ENCODE measurements around the gene C6. TPM values are rescaled to one million over a fixed set of nuclear protein-coding genes. Genes with fewer than 3 reads are reported as not detected.

C6 gene
- polyA plus RNA-seq, 1 experiment, result 0.22 TPM

DNA sequence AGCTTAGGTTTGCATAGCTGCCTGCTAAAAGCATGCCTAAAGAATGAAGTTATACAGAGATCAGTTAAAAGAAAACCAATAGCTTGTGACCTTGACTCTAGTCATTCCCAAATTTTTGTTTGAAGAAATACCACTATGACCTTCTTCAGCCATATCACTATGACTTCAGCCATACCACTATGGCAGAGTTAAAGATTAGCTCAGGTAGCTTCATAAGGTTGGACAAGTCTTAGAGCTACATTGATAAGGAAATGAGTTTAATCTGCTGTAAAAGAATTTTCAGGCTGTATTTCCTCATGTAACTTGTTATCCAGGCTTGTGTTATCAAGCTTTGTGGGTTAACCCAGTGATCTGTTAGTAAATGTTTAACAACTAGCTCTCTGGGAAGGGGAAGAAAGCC, 30.7 kb downstream of the C6 start:
- TF ChIP-seq, protein P1, sequence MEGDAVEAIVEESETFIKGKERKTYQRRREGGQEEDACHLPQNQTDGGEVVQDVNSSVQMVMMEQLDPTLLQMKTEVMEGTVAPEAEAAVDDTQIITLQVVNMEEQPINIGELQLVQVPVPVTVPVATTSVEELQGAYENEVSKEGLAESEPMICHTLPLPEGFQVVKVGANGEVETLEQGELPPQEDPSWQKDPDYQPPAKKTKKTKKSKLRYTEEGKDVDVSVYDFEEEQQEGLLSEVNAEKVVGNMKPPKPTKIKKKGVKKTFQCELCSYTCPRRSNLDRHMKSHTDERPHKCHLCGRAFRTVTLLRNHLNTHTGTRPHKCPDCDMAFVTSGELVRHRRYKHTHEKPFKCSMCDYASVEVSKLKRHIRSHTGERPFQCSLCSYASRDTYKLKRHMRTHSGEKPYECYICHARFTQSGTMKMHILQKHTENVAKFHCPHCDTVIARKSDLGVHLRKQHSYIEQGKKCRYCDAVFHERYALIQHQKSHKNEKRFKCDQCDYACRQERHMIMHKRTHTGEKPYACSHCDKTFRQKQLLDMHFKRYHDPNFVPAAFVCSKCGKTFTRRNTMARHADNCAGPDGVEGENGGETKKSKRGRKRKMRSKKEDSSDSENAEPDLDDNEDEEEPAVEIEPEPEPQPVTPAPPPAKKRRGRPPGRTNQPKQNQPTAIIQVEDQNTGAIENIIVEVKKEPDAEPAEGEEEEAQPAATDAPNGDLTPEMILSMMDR (IDR thresholded peaks at IDR 0.05; ENCODE audit: low read depth, low read length), result no peak
- H3K27me3 ChIP-seq (ENCODE audit: control insufficient read depth, insufficient read depth, low read length), result no peaks in the 10 kb centered on the region
- POLR2A ChIA-PET, result no interaction called here
- no peak for DNase-seq (ENCODE audit: low read depth, low spot score)
- no peaks in the 10 kb centered on the region for H3K9me3 ChIP-seq (ENCODE audit: control insufficient read depth, insufficient read depth, low read length)
- no peak overlapping the region for H3K4me3 ChIP-seq (ENCODE audit: low read depth, low read length)
- CTCF ChIA-PET, result interaction anchor here (1.5 kb wide), 1 partner anchor 278 kb away, joined by 7 read pairs; no protein-coding TSS in a partner anchor
- H3K27ac ChIP-seq (ENCODE audit: low read depth, low read length), result no peak overlapping the region

DNA sequence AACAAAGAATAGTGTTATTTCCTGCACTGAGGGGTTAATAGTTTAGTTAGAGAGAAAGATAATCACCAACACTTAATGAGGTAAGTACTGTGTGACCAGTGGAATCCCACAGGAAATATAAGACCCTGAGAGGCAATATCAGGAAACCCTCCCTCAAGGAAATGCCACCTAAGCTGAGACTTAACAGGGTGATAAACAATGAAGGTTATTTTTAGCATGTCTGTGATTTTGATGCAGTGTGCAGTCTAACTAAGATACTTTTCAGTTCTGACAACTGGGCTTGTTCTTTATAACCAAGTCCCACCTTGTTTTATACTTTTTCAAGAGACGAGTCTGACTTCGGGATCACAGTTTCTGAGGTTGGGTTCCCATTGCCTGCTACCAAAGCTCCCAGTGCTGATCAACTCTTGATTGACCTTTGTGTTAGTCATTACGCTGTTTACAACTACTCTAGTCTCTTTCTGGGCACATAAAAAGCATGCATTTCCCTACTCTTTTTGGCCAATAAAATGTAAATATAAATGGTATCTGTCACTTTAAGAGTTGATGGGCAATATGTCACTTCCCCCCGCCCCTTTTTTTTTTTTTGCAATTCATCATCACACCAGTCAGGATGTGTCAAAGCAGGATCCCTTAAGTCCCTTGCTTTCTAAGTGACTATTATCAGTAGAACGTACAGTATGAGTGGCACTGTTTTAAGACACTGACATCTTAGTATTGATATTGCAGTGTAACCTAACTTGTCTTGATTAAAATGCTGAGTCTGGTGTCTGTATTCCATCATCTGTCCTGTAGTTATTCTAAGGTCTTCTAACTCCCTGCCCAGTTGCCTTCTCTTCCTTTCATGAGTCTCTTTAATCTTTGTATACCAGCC, 31.4 kb downstream of the C6 start:
- DNase-seq (ENCODE audit: low read depth, low spot score), result no peak
- Histone ChIP-seq H3K27ac (ENCODE audit: low read depth, low read length) (no peak overlapping the region), H3K4me3 (ENCODE audit: low read depth, low read length) (no peak overlapping the region), H3K27me3 (ENCODE audit: control insufficient read depth, insufficient read depth, low read length) (no peaks in the 10 kb centered on the region), H3K9me3 (ENCODE audit: control insufficient read depth, insufficient read depth, low read length) (no peaks in the 10 kb centered on the region)
- CTCF ChIA-PET, result interaction anchor here (1.5 kb wide), 1 partner anchor 277 kb away, joined by 7 read pairs; no protein-coding TSS in a partner anchor
- POLR2A ChIA-PET, result no interaction called here
- TF ChIP-seq, protein P1 (IDR thresholded peaks at IDR 0.05; ENCODE audit: low read depth, low read length), result no peak

DNA sequence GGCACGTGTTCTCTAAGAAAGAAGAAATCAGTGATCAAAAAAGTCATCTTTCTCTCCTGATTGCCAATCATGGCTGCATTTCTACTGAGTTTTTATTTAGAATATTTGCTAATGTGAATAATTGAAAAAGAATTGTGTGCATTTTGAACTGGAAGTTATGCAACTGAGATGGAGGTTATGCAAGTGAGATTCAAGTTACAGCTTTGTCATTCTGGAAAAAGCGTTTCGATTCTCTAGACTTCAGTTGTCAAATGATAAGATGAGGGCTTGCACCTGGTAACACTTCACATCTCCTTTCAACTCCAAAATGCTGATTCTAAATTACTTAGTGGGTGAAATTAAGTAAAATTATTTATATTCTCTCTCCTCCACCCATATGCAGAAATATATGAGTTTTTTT, 36.4 kb downstream of the C6 start:
- Histone ChIP-seq H3K4me3 (ENCODE audit: low read depth, low read length) (no peak overlapping the region), H3K27me3 (ENCODE audit: control insufficient read depth, insufficient read depth, low read length) (no peaks in the 10 kb centered on the region), H3K9me3 (ENCODE audit: control insufficient read depth, insufficient read depth, low read length) (no peaks in the 10 kb centered on the region), H3K27ac (ENCODE audit: low read depth, low read length) (no peak overlapping the region)
- DNase-seq (ENCODE audit: low read depth, low spot score), result peak; percentile 45
- TF ChIP-seq, protein P1 (IDR thresholded peaks at IDR 0.05; ENCODE audit: low read depth, low read length), result no peak
- POLR2A ChIA-PET, result no interaction called here
- CTCF ChIA-PET, result interaction anchor here (1.1 kb wide), 1 partner anchor 273 kb away, joined by 5 read pairs; no protein-coding TSS in a partner anchor

DNA sequence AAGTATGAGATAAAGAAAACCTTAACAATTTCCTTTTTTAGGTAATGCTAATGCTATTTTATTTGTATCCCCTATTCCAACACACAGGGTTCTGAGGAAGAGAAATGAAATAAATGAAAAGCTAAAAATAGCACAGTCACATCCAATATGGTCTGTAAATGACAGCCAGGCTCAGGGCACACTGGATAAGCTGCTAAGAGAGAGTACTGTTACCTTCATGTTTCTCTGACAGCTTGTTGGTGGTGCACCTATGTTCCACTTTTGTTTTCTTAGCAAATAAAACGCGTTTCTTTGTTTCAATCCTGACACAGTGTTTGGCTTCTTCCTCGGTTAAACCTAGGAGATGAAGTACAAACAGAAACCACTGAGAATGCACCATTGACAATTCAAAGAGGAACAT, 41.3 kb downstream of the C6 start:
- no peak for DNase-seq (ENCODE audit: low read depth, low spot score)
- CTCF ChIA-PET, result interaction anchor here (1.0 kb wide), 1 partner anchor 267 kb away, joined by 3 read pairs; no protein-coding TSS in a partner anchor
- POLR2A ChIA-PET, result no interaction called here
- no peaks in the 10 kb centered on the region for H3K27me3 ChIP-seq (ENCODE audit: control insufficient read depth, insufficient read depth, low read length)
- TF ChIP-seq, protein P1 (IDR thresholded peaks at IDR 0.05; ENCODE audit: low read depth, low read length), result no peak
- no peaks in the 10 kb centered on the region for H3K9me3 ChIP-seq (ENCODE audit: control insufficient read depth, insufficient read depth, low read length)
- H3K27ac ChIP-seq (ENCODE audit: low read depth, low read length), result no peak overlapping the region
- no peak overlapping the region for H3K4me3 ChIP-seq (ENCODE audit: low read depth, low read length)

DNA sequence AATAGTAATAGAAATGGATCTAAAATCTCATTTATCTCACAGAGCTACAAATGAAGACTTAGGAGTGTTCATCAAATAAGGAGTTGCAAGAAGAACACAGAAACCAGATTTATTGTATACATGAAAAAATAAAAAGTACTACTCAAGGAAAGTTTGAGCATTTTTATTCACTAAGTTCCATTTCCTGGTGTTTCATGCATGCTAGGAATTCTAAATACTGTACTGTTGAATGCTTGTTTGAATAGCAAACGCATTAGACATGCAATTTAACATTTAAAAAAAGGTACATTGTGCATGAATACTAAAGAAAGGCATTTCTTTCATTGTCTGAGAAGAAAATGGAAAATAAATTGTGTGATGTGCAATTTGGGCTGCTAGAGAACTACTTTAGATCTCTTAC, 52.1 kb downstream of the C6 start:
- Histone ChIP-seq H3K27me3 (ENCODE audit: control insufficient read depth, insufficient read depth, low read length) (no peaks in the 10 kb centered on the region), H3K9me3 (ENCODE audit: control insufficient read depth, insufficient read depth, low read length) (no peaks in the 10 kb centered on the region), H3K27ac (ENCODE audit: low read depth, low read length) (no peak overlapping the region), H3K4me3 (ENCODE audit: low read depth, low read length) (no peak overlapping the region)
- peak; percentile 41 for DNase-seq (ENCODE audit: low read depth, low spot score)
- POLR2A ChIA-PET, result no interaction called here
- CTCF ChIA-PET, result interaction anchor here (0.8 to 1.1 kb wide), 4 partner anchors 16 to 257 kb away, joined by 3 read pairs; no protein-coding TSS in a partner anchor
- TF ChIP-seq, protein P1 (IDR thresholded peaks at IDR 0.05; ENCODE audit: low read depth, low read length), result no peak

Measured in AG04450 (cell line).